Small intestine (tissue), 4 donors: Measurements from ENCODE around the gene ACAP2. TPM values are rescaled to one million over a fixed set of nuclear protein-coding genes. Genes with fewer than 3 reads are reported as not detected.

Experiments used
- polyA plus RNA-seq, 4 donors: library from polyadenylated mRNA; stranded (reverse) in 3 of 4; unstranded in 1 of 4; fragments of 200-250 nt in 3 of 4; fragments of 120-200 nt in 1 of 4; gene quantifications; one replicate each; pipeline versions ENCODE4 v1.2.1 to v1.2.3, GENCODE V29; 2013
- donor health status: healthy with polysubstance abuse.
- donor health status: Bipolar disorder and iron deficiency.
- donor health status: healthy.

The ACAP2 gene
- polyA plus RNA-seq, 4 donors, result 9.2 to 30.5 (median 10.3) TPM

Other genes with a start within 250 kb of the ACAP2 start
- 10 to 100 TPM in 1 of 4 donors, 1 to 10 TPM in 2, under 1 TPM in 1; 0.81 to 11.7 (median 4.6) TPM for gene XXYLT1, start 171.9 kb downstream of the ACAP2 start, polyA plus RNA-seq
- 10 to 100 TPM; 32.7 to 55.1 (median 33.5) TPM for gene PPP1R2, start 100.3 kb upstream of the ACAP2 start, polyA plus RNA-seq
- 10 to 100 TPM in 2 of 4 donors, 1 to 10 TPM in 2; 2.9 to 64.2 (median 12.6) TPM for gene APOD, start 140.9 kb upstream of the ACAP2 start, polyA plus RNA-seq